ENCODE measurements around the gene GRIK5.

Gene GRIK5

GRCh38 chr19:41978470-41978869, 91.5 kb downstream of the GRIK5 start:
- DNase-seq (ENCODE audit: low read depth), result no peak
- H3K4me3 ChIP-seq (ENCODE audit: control insufficient read depth, low read depth, low read length), result no peak overlapping the region
- no peak for TF ChIP-seq CTCF (conservative IDR thresholded peaks at IDR 0.05; ENCODE audit: control insufficient read depth, insufficient read depth, low read depth, low read length)

GRCh38 chr19:41977916-41978315, 92.1 kb downstream of the GRIK5 start:
- no peak for DNase-seq (ENCODE audit: low read depth)
- TF ChIP-seq CTCF (conservative IDR thresholded peaks at IDR 0.05; ENCODE audit: control insufficient read depth, insufficient read depth, low read depth, low read length), result no peak
- H3K4me3 ChIP-seq (ENCODE audit: control insufficient read depth, low read depth, low read length), result no peak overlapping the region

GRCh38 chr19:41974652-41975051, 95.4 kb downstream of the GRIK5 start:
- no peak for DNase-seq (ENCODE audit: low read depth)
- TF ChIP-seq CTCF (conservative IDR thresholded peaks at IDR 0.05; ENCODE audit: control insufficient read depth, insufficient read depth, low read depth, low read length), result no peak
- H3K4me3 ChIP-seq (ENCODE audit: control insufficient read depth, low read depth, low read length), result no peak overlapping the region

- no peak overlapping the region for H3K4me3 ChIP-seq (ENCODE audit: control insufficient read depth, low read depth, low read length)
- no peak for DNase-seq (ENCODE audit: low read depth)
- TF ChIP-seq CTCF (conservative IDR thresholded peaks at IDR 0.05; ENCODE audit: control insufficient read depth, insufficient read depth, low read depth, low read length), result no peak
Measured at GRCh38 chr19:41971363-41971762, 98.6 kb downstream of the GRIK5 start.

GRCh38 chr19:41969772-41970458, 100.1 kb downstream of the GRIK5 start:
- H3K4me3 ChIP-seq (ENCODE audit: control insufficient read depth, low read depth, low read length), result no peak overlapping the region
- no peak for DNase-seq (ENCODE audit: low read depth)
- TF ChIP-seq CTCF (conservative IDR thresholded peaks at IDR 0.05; ENCODE audit: control insufficient read depth, insufficient read depth, low read depth, low read length), result no peak

GRCh38 chr19:41968751-41969595, 101.0 kb downstream of the GRIK5 start:
- DNase-seq (ENCODE audit: low read depth), result no peak
- H3K4me3 ChIP-seq (ENCODE audit: control insufficient read depth, low read depth, low read length), result no peak overlapping the region
- no peak for TF ChIP-seq CTCF (conservative IDR thresholded peaks at IDR 0.05; ENCODE audit: control insufficient read depth, insufficient read depth, low read depth, low read length)

All from fibroblast of mammary gland (primary cell).